Measurements from ENCODE around the gene TBX21.
"Not testable (repeated sequence)": the region's sequence is repeated elsewhere in the genome, so short reads cannot be mapped to it uniquely, and the experiment has no call there.

TBX21 gene

GRCh38 chr17:47733674-47734410 lies 806 bp downstream of the TBX21 start:
- DNase-seq (ENCODE audit: low read depth) = no peak

DNA sequence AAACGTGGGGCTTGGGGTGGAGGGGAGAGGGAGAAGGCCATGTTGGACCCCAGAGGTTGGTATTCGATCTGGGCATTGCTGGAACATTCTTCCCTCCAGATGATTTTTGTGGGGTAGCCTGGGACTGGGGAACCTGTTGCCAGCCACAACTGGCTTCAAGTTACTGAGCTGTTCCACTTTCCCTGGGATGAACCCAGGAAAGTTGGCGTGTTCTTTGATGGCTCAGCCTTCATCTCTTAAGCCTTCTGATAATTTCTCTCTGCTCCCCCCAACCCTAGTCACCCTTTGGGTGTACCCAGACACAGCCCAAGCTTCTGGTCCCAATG lies 2.1 kb downstream of the TBX21 start:
- no peak for DNase-seq (ENCODE audit: low read depth)

DNA sequence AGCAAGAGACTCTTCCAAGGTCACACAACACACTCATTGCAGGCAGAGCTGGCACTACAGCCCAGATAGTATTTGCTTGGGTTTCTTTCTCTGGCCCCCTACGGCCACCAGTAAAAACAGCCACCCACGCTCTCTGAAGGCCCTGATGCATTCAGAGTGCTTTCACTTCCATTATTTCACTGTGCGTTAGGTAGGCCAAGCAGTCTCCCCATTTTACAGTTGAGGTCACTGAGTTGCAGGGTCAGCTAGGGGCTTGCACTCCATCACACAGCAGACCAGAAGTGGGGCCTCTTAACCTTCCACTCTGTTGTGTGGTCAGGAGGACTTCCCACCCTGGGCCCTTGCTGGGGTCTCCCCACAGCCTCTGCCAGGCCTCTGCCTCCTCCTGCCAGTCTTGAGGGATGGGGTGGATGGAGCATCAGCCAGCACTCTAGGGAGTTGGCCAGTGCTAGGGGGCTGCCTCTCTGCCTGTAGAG lies 2.5 kb downstream of the TBX21 start:
- no peak for DNase-seq (ENCODE audit: low read depth)

DNA sequence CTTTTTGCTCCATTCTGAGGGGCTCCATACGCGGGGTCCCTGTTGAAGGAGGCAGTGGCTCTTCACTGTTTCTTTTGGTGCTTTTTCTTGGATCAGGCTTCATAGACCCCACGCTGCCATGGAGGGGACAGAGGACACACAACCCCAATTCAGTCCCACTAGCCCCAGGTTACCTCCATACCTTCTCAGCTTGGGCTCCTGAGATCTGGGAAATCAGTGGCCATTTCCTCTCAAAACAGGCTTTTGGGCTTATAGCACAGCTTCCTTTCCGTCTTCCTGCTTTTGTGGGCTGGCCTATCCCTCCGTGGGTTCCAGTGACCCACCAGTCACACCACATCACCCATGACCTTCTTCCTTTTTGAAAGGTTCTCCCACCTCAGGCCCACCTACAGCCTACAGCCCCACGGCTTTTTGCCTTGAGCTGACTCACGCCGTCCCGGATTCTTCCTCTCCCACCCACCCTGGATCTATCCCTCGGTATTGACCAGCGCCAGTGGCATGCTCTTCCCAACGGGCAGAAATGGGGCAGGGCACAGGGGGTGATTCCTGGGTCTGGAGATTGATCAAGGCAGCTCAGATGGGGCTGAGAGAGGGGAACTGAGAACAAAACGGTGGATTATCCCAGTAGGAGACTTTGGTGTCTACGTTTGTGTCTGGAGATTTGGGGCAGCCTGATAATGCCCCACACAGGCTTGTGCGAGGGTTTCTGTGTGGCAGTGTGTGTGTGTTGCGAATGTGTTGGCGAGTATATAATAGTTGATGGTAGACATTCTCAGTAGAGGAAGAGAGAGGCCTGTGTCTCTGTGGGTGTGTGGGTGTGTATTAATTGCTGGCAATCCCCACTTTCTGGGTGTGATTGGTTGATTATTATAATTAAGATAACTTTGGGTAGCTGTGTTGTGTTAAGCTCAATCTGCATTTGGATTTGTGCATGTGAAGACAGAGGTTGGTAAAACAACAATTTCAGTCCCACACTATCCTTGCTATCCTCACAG lies 3.8 kb downstream of the TBX21 start:
- no peak for DNase-seq (ENCODE audit: low read depth)

- DNase-seq (ENCODE audit: low read depth) = no peak
These were observed 5.1 kb downstream of the TBX21 start for GRCh38 chr17:47738178-47738577.

GRCh38 chr17:47739150-47739549 lies 6.1 kb downstream of the TBX21 start:
- no peak for DNase-seq (ENCODE audit: low read depth)

GRCh38 chr17:47739945-47740344 lies 6.9 kb downstream of the TBX21 start:
- DNase-seq (ENCODE audit: low read depth) = not testable (repeated sequence)

DNA sequence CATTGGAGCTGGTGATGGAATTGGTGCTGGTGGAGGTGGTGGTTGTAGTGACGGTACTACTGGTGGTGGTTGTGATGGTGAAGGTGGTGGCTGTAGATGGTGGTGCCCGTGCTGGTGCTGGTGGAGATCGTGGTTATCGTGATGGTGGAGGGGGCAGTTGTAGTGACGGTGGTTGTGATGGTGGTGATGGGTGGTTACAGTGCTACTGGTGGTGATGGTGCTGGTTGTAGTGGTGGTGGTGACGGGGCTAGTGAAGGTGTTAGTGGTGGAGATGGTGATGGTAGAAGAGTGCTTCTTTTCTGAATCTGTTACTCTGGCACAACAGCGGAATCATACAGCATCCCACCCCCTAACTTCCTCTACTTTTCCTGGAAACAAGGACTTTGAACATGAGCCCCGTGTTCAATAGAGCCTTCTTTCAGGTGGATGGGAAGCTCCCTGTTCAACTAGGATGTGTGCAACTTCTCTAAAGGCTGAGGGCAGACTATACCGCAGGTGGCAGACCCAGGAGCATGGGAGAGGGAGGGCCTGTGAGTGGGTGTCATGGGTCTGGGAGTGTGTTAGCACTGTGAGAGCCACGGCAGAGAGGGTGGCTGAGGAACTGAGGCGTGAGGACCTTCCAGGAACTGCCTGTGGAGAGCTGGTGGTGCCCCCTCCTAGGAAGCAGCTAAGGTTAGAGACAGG lies 8.2 kb downstream of the TBX21 start:
- DNase-seq (ENCODE audit: low read depth) = no peak

- DNase-seq (ENCODE audit: low read depth) = no peak
These were observed 8.7 kb downstream of the TBX21 start for GRCh38 chr17:47741793-47742145.

DNA sequence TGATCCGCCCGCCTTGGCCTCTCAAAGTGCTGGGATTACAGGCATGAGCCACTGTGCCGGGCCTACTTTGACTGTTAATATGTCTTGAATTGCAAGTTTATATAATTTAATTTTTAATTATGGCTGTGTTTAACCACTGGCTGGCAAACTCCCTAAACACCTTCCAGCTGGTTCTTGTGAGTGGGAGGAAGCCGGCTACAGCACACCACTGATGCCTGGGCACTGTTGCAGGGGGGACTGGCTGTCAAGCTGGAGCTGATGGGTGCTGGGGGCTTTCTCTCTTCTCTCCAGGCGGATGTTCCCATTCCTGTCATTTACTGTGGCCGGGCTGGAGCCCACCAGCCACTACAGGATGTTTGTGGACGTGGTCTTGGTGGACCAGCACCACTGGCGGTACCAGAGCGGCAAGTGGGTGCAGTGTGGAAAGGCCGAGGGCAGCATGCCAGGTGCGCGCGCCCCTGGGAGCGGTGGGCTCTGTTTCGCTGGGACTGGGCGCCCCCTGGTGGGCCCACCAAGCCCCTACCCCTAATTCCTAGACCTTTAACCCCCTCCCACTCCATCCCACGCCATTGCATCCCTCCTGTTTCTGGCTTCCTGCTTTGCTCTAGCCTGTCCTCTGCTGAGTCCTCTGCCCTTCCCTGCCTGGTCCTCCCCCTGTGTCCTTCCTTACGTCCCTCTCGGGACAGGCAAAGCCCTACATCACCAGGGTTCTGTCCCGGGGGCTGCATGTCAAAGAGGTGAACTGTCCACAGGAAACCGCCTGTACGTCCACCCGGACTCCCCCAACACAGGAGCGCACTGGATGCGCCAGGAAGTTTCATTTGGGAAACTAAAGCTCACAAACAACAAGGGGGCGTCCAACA lies 9.5 kb downstream of the TBX21 start:
- DNase-seq (ENCODE audit: low read depth) = no peak

DNA sequence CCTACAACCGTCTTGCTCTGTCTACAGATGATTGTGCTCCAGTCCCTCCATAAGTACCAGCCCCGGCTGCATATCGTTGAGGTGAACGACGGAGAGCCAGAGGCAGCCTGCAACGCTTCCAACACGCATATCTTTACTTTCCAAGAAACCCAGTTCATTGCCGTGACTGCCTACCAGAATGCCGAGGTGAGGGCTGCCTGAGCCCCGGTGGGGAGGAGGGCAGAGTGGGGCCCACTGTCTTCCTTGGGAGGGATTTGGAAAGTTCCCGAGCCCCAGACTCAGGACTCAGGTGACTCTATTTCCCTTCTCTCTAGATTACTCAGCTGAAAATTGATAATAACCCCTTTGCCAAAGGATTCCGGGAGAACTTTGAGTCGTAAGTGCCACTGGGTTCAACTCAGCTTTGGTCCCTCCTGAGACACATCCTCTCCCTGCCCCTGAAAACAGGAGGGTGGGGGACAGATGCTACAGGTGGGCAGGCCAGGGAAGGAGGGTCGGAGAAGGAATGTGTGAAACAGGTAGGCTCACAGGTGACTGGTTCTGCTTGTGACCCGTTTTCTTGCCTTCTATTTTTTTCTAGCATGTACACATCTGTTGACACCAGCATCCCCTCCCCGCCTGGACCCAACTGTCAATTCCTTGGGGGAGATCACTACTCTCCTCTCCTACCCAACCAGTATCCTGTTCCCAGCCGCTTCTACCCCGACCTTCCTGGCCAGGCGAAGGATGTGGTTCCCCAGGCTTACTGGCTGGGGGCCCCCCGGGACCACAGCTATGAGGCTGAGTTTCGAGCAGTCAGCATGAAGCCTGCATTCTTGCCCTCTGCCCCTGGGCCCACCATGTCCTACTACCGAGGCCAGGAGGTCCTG lies 11.4 kb downstream of the TBX21 start:
- DNase-seq (ENCODE audit: low read depth) = no peak

GRCh38 chr17:47745037-47745380 lies 12.0 kb downstream of the TBX21 start:
- no peak for DNase-seq (ENCODE audit: low read depth)

- DNase-seq (ENCODE audit: low read depth) = no peak
These were observed 18.4 kb downstream of the TBX21 start for GRCh38 chr17:47751471-47751870.

GRCh38 chr17:47757386-47757785 lies 24.4 kb downstream of the TBX21 start:
- no peak for DNase-seq (ENCODE audit: low read depth)

- no peak for DNase-seq (ENCODE audit: low read depth)
These were observed 27.5 kb downstream of the TBX21 start for GRCh38 chr17:47760409-47761140.

DNA sequence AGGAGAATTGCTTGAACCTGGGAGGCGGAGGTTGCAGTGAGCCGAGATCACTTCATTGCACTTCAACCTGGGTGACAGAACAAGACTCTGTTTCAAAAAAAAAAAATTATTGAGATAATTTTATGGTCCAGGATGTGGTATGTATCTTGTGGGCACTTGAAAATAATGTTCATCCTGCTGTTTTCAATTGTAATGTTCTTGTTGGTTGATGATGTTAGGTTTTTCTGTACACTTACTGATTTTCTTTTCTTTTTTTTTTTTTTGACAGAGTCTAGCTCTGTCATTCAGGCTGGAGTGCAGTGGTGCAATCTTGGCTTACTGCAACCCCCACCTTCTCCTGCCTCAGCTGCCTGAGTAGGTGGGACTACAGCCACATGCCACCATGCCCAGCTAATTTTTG lies 29.7 kb downstream of the TBX21 start:
- DNase-seq (ENCODE audit: low read depth) = no peak

DNA sequence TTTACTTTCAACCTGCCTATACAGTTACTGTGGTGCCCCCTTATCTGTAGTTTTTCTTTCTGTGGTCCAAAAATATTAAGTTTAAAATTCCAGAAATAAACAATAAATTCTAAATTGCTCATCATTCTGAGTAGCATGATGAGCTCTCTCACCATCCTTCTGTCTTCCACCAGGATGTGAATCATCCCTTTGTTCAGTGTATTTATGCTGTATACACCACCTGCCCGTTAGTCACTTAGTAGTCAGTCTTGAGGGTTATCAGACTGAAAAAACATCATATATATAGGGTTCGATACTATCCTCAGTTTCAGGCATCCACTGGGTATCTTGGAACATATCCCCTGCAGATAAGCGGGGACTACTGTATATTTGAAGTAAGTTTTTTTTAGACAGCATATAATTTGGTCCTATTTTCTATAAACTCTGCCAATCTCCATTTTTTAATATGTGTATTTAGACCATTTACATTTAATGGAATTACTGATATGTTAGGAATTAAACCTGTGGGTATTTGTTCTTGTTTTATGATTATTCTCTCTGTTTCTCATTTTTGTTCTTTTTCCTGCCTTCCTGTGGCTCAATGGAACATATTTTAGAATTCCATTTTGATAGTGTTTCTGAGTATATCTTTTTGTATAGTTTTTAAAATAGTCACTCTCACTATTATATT lies 31.0 kb downstream of the TBX21 start:
- no peak for DNase-seq (ENCODE audit: low read depth)

DNA sequence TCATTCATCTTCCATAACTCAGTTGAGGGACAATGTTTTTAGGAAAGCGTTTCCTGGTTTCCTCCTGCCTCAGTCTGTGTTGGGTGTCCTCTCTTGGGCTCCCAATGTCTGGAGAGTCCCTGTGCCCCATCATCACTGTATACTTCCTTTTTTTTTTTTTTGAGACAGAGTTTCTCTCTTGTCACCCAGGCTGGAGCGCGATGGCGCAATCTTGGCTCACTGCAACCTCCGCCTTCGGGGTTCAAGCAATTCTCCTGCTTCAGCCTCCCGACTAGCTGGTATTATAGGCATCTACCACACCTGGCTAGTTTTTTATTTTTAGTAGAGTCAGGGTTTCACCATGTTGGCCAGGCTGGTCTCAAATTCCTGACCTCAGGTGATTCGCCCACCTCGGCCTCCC lies 40.6 kb downstream of the TBX21 start:
- not testable (repeated sequence) for DNase-seq (ENCODE audit: low read depth)

GRCh38 chr17:47774331-47774730 lies 41.3 kb downstream of the TBX21 start:
- no peak for DNase-seq (ENCODE audit: low read depth)
